Mesodermal cell (in vitro differentiated cells): ENCODE measurements around the gene CUEDC2.
A peak's percentile ranks its signal among the peaks of the same experiment; 100 is the strongest.

ENCODE experiments used
- H3K27ac ChIP-seq: 2 replicates; pipeline ENCODE4 v1.7.0; 2013; ENCODE audit warnings: mild to moderate bottlenecking, low read depth, low read length, moderate library complexity; ENCODE audit not compliant: severe bottlenecking
- H3K36me3 ChIP-seq: 2 replicates; pipeline ENCODE4 v1.7.1; 2013; ENCODE audit warnings: mild to moderate bottlenecking, low read length, moderate library complexity; ENCODE audit not compliant: control insufficient read depth, insufficient read depth
- H3K4me1 ChIP-seq: one replicate; pipeline ENCODE4 v1.7.1; 2013; ENCODE audit warnings: mild to moderate bottlenecking, low read length; ENCODE audit not compliant: insufficient read depth, control insufficient read depth, poor library complexity, severe bottlenecking
- H3K4me3 ChIP-seq: 2 replicates; pipeline ENCODE4 v1.7.0; 2013; ENCODE audit warnings: low read length, control low read depth, mild to moderate bottlenecking; ENCODE audit not compliant: insufficient read depth, poor library complexity, severe bottlenecking; ENCODE audit errors: extremely low read depth
- H3K9me3 ChIP-seq: 2 replicates; pipeline ENCODE4 v1.7.1; 2013; ENCODE audit warnings: mild to moderate bottlenecking, low read length, moderate library complexity; ENCODE audit not compliant: control insufficient read depth
- WGBS, 2 experiments: methylation state at CpG; one replicate each; pipeline ENCODE4 v1.1.5; 2013; ENCODE audit warnings: missing lambda C conversion rate in 2 of 2; ENCODE audit not compliant: insufficient coverage in 2 of 2; 5-methylcytosine and 5-hydroxymethylcytosine counted together

Gene CUEDC2

DNA sequence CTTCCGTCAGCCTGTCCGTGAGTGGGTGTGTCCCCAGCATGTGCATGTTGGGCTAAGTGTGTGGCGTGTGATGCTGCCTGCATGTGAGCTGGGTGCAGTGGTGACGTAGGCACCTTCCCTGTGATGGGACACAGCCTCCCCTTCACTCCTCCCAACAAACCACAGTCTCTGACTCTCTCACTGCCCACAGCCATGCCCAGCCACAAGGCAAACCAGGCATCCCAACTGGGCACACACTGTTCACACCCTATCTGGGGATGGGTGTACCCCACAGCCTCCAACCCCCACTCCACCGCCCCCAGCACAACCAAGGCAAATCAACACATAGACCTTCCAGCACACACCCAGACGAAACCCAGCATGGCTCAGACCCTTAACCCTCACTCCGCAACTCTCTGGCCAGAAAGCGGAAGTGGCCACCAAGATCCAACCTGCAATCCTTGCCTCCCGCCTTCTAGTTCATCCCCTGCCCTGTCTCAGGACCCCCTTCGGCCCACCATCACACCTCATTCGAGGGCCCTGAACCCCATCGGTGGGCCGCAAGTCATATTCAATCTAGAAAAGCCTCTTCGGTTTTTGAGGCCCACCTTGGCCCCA, 24.1 kb downstream of the CUEDC2 start:
- Histone ChIP-seq H3K36me3 (no peaks in the 10 kb centered on the region), H3K4me1 (peaks cover 14% of the 10 kb centered on the region), H3K4me3 (peak overlapping the region; percentile 36), H3K27ac (no peak overlapping the region), H3K9me3 (no peaks in the 10 kb centered on the region)
- WGBS, 2 experiments = 77 to 78% methylated on average over 8 to 12 of the region's 14 CpGs

DNA sequence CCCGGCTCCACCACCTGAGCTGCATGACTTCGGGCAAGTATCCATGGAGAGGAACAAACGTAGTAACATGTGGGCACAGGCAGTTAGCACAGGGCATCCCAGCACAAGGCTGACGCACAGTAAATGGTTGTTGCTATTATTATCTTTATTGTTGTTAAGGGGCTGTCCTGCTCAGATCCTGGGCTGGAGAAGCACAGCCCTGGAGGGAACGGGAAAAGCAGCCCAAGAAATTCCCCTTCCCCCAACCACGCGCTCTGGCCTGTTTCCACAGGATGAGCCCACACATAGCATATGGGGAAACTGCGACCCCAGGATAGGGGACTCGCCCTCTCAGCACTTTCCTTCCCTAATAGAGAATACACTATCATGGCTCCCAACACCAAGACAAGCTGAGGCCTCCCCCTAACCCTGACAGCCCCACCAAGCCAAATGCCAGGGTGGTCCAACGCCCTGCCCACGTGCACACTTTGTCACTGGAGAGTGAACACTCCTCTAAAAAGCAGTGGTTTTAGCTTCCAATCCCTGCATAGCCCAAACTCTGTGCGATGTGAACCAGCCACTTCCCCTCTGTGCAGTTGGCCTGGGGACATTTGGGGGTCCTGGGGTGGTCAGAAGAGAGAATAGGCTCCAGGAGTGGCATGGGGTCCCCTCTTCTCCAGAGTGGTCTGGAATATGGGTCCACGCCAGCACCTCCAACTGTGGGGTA, 24.8 kb downstream of the CUEDC2 start:
- Histone ChIP-seq H3K4me3 (no peak overlapping the region), H3K4me1 (peaks cover 14% of the 10 kb centered on the region), H3K36me3 (no peaks in the 10 kb centered on the region), H3K9me3 (no peaks in the 10 kb centered on the region), H3K27ac (no peak overlapping the region)
- WGBS, 2 experiments = 86 to 93% methylated on average over 7 to 11 of the region's 13 CpGs

DNA sequence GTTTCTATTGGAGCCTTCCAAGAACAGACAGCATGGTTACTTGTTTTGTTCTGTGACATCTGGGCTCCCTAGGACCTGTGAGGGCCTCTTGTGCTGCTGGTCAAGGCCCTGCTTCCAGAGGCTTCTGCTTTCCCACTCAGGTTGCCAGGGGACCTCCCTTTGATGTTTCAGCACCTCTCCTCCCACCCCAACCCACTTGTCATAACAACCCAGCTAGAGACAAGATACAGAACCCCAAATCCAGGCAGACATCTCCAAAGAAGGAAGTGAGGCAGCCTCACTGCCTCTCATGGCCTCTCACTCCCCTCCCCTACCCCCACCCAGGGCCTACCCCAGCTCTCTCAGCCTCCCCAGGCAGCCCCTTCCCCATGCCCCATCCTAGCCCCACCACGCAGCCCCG, 25.6 kb downstream of the CUEDC2 start:
- H3K4me3 ChIP-seq = no peak overlapping the region
- WGBS, 2 experiments = no CpG with 5 or more reads among the region's 2 CpGs

DNA sequence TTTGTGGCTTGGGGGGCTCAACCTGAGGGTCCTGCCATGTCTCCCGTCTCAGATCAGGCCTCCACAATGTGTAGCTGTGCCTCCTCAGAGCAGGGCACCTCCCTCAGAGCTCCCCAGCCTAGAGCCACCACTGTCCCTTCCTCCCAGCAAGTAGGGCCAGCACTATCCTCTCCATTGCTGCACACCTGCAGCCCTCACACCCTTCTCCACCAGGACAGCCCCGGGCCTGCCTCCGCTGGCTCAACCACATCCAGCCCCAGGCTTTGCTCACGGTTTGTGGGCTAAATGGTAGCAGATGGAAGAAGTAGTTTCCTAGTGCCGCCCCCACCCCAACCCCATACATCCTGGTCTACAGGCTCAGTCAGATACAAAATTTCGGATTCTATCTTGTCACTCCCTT, 26.7 kb downstream of the CUEDC2 start:
- no peak overlapping the region for H3K4me3 ChIP-seq
- H3K36me3 ChIP-seq = peaks cover 10% of the 10 kb centered on the region
- H3K27ac ChIP-seq = no peak overlapping the region
- peaks cover 29% of the 10 kb centered on the region for H3K4me1 ChIP-seq
- H3K9me3 ChIP-seq = no peaks in the 10 kb centered on the region
- 89 to 100% methylated on average over 2 to 4 of the region's 6 CpGs for WGBS, 2 experiments

More for the DNA sequence above, 25.6 kb downstream of the CUEDC2 start:
- Histone ChIP-seq H3K36me3 (no peaks in the 10 kb centered on the region), H3K4me1 (peaks cover 21% of the 10 kb centered on the region), H3K9me3 (no peaks in the 10 kb centered on the region), H3K27ac (no peak overlapping the region)

DNA sequence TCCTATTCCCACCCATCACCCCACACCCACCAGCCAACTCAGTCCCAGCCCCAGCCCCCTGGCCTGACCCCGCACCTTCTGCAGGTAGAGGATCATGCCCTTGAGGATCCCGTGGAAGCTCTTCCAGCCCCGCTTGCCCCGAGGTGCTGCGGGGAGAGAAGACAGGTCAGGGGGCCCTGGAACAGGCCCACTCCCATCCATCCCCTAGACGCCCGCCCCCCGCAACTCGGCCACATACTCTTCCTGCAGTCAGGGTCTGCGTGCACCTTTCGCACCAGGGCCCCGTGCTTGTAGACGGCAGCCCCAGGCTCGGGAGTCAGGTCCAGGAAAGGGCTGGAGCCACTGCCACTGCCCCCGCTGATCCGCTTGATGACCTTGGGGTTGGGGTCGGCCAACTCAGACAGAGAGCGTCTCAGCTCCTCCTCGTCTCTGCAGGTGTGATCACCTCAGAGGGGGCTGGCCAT, 27.2 kb downstream of the CUEDC2 start:
- Histone ChIP-seq H3K27ac (no peak overlapping the region), H3K9me3 (no peaks in the 10 kb centered on the region), H3K36me3 (peaks cover 13% of the 10 kb centered on the region), H3K4me1 (peaks cover 24% of the 10 kb centered on the region), H3K4me3 (no peak overlapping the region)
- WGBS, 2 experiments = 89 to 93% methylated on average over 14 to 19 of the region's 19 CpGs

DNA sequence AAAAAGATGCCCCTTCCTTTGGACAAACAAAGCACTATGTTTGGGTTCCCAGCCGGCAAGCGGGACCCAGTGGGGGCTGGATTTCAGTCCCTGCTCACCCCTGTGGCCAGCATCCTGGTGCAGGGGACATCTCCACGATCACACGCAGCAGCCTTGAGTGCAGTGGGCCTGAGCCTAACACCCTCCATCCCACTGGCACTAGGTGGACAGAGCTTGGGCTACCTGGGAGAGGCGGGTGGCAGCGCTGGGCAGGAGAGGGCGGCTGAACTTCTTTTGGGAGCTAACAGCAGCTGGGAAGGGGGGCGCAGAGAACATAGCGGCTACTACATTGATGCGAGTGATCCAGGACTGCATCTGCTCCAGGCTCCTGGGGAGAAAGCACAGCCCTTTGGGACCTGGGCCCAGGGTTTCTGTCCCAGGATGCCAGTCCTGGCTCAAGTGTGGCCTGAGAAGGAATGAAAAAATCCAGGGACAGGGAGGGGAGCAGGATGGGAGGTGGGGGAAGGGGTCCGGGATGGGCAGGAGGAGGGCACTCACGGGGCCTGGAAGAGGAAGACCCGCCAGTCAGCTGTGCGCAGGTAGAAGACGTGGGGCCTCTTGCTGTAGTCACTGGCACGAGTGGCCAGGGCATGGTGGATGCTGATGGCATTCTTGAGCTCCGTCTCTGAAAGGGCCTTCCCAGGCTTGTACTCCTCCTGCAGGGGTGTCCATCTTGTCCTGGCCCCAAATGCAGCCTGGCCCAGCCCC, 27.8 kb downstream of the CUEDC2 start:
- 93 to 97% methylated on average over 15 to 17 of the region's 17 CpGs for WGBS, 2 experiments
- no peak overlapping the region for H3K4me3 ChIP-seq
- peaks cover 13% of the 10 kb centered on the region for H3K36me3 ChIP-seq
- peaks cover 19% of the 10 kb centered on the region for H3K4me1 ChIP-seq
- no peaks in the 10 kb centered on the region for H3K9me3 ChIP-seq
- no peak overlapping the region for H3K27ac ChIP-seq

DNA sequence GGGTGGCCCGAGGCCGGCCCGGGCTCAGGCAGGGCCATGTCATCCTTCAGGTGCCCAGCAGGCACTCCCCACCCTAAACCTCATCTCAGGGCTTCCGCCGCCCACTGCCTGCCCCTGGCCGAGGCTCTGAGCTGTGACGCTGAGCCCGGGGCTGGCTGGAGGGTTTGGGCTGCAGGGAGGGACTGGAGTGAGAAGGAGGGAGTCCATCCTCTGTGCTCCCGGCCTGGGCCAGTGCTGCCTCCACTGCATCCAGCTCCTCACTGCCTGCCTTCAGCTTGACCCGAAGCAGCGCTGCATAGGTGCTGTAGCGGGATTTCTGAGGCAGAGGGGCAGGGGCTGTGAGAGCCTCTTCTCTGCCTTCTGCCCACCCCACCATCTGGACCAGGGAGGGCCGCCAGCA, 29.3 kb downstream of the CUEDC2 start:
- WGBS, 2 experiments = 85 to 98% methylated on average over 4 to 5 of the region's 13 CpGs
- Histone ChIP-seq H3K36me3 (peaks cover 19% of the 10 kb centered on the region), H3K27ac (no peak overlapping the region), H3K4me3 (no peak overlapping the region), H3K4me1 (peaks cover 15% of the 10 kb centered on the region), H3K9me3 (no peaks in the 10 kb centered on the region)

DNA sequence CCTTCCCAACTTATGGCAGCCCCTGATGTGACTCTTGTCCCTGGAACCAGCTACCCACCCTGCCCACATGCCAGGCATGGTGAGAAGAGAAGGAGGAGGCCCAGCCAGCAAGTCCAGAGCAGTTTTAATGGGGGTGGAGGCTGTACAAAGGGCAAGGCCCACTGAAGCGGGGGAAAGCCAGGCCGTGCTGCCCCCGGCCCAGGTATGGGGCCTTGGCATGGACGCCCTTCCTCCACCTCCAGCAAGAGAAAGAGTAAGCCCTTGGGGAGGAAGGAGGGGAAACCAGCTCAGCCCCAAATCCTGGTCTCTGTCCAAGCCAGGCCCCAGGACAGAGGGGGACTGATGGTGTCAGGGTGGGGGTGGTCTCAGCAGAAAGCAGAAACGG, 29.9 kb downstream of the CUEDC2 start:
- Histone ChIP-seq H3K4me1 (peaks cover 15% of the 10 kb centered on the region), H3K27ac (no peak overlapping the region), H3K4me3 (no peak overlapping the region), H3K36me3 (peaks cover 24% of the 10 kb centered on the region), H3K9me3 (no peaks in the 10 kb centered on the region)
- WGBS, 2 experiments = no CpG with 5 or more reads among the region's 5 CpGs

DNA sequence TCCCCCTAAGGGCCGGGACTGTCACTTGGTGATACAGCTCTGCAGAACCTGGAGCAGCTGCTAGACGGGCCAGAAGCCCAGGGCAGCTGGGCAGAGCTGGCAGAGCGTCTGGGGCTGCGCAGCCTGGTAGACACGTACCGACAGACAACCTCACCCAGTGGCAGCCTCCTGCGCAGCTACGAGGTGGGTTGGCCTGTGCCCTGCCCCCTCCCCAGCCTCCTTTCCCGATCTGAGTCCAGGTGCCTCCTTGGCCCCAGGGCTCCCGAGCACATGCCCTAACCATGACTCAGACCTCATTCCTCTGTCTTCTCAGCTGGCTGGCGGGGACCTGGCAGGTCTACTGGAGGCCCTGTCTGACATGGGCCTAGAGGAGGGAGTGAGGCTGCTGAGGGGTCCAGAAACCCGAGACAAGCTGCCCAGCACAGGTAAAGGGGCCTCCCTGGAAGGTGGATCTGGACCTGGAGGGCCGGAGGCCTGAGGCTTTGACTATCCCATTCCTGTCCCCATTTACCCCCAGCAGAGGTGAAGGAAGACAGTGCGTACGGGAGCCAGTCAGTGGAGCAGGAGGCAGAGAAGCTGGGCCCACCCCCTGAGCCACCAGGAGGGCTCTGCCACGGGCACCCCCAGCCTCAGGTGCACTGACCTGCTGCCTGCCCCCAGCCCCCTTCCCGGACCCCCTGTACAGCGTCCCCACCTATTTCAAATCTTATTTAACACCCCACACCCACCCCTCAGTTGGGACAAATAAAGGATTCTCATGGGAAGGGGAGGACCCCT, 30.5 kb downstream of the CUEDC2 start:
- no peak overlapping the region for H3K4me3 ChIP-seq
- H3K27ac ChIP-seq = no peak overlapping the region
- H3K36me3 ChIP-seq = peaks cover 26% of the 10 kb centered on the region
- WGBS, 2 experiments = 79% methylated on average over 12 to 13 of the region's 18 CpGs
- H3K9me3 ChIP-seq = no peaks in the 10 kb centered on the region
- H3K4me1 ChIP-seq = peaks cover 15% of the 10 kb centered on the region

DNA sequence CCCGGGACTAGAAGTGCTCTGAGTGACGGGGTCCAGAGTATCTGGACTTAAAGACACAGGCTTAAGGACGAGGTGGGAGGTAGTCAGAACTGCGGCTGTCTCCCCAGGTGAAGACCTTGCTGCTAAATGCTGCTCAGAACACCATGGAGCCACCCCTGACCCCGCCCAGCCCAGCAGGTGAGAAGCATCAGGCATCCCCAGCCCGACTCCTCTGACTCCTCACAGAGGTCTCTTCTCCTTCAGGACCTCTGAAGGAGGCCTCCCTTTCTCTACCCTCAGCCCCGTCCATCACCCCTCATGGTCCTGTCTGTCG, 31.1 kb downstream of the CUEDC2 start:
- 85 to 93% methylated on average over 6 to 8 of the region's 8 CpGs for WGBS, 2 experiments

More for the DNA sequence above, 31.1 kb downstream of the CUEDC2 start:
- Histone ChIP-seq H3K9me3 (no peaks in the 10 kb centered on the region), H3K4me1 (peaks cover 17% of the 10 kb centered on the region), H3K4me3 (no peak overlapping the region), H3K27ac (no peak overlapping the region), H3K36me3 (peaks cover 26% of the 10 kb centered on the region)
